ENCODE data around the gene LYPD6B.
"Not testable (repeated sequence)": the region's sequence is repeated elsewhere in the genome, so short reads cannot be mapped to it uniquely, and the experiment has no call there.

The LYPD6B gene

GRCh38 chr2:149221898-149222297 is 183.4 kb downstream of the LYPD6B start:
- DNase-seq: no peak

- no peak for DNase-seq
These were observed 185.1 kb downstream of the LYPD6B start for GRCh38 chr2:149223472-149224095.

GRCh38 chr2:149224543-149224942 is 186.0 kb downstream of the LYPD6B start:
- no peak for DNase-seq

- no peak for DNase-seq
These were observed 186.9 kb downstream of the LYPD6B start for GRCh38 chr2:149225446-149225845.

GRCh38 chr2:149226790-149227189 is 188.3 kb downstream of the LYPD6B start:
- no peak for DNase-seq

GRCh38 chr2:149235816-149236375 is 197.4 kb downstream of the LYPD6B start:
- DNase-seq: no peak

- no peak for DNase-seq
These were observed 197.9 kb downstream of the LYPD6B start for GRCh38 chr2:149236410-149236809.

- no peak for DNase-seq
These were observed 207.7 kb downstream of the LYPD6B start for GRCh38 chr2:149246186-149246585.

- not testable (repeated sequence) for DNase-seq
These were observed 212.9 kb downstream of the LYPD6B start for GRCh38 chr2:149251436-149251835.

GRCh38 chr2:149256877-149257276 is 218.4 kb downstream of the LYPD6B start:
- not testable (repeated sequence) for DNase-seq

GRCh38 chr2:149258531-149258930 is 220.0 kb downstream of the LYPD6B start:
- DNase-seq: no peak

- DNase-seq: no peak
These were observed 220.6 kb downstream of the LYPD6B start for GRCh38 chr2:149259136-149259535.

GRCh38 chr2:149261692-149262091 is 223.2 kb downstream of the LYPD6B start:
- DNase-seq: no peak
